Body of pancreas (tissue), 4 donors: ENCODE measurements around the gene PPIB.

Experiments used
- CTCF ChIP-seq, 7 experiments: fragments of 450-650 bp in 4 of 7; fragments of 200-600 bp in 3 of 7; sonication (generic) in 3 of 7; IDR thresholded peaks; one replicate each; pipeline ENCODE4 v1.5.1; 2016 to 2019; ENCODE audit warnings: antibody characterized with exemption in 7 of 7
- POLR2A ChIP-seq, 3 donors: fragments of 450-650 bp; IDR thresholded peaks; one replicate each; pipeline ENCODE4 v1.6.1; 2016; ENCODE audit warnings: antibody characterized with exemption in 3 of 3, mild to moderate bottlenecking in 2 of 3

GRCh38 chr15:64146041-64146440 lies 16.8 kb downstream of the PPIB start:
- TF ChIP-seq POLR2A (IDR thresholded peaks at IDR 0.05): no peak
- no peak for TF ChIP-seq CTCF (IDR thresholded peaks at IDR 0.05)
